Peyer's patch (tissue), 4 donors: ENCODE measurements around the gene RABAC1. TPM values are rescaled to one million over a fixed set of nuclear protein-coding genes. Genes with fewer than 3 reads are reported as not detected.
A peak's percentile ranks its signal among the peaks of the same experiment; 100 is the strongest.

Experiments used
- DNase-seq, 3 donors: peaks; one replicate each; pipeline ENCODE4 v3.0.0-alpha.2; 2017 to 2019
- H3K27ac ChIP-seq, 4 donors: fragments of 200-600 bp; sonication (generic); one replicate each; pipeline ENCODE4 v1.5.1; 2016 to 2019
- H3K27me3 ChIP-seq, 2 donors: fragments of 200-600 bp; sonication (generic); one replicate each; pipeline ENCODE4 v1.5.1; 2019
- H3K36me3 ChIP-seq, 3 donors: fragments of 200-600 bp; sonication (generic); one replicate each; pipeline ENCODE4 v1.5.1; 2016 to 2019
- H3K4me1 ChIP-seq, 4 donors: fragments of 200-600 bp; sonication (generic); one replicate each; pipeline ENCODE4 v1.5.1; 2016 to 2019
- H3K4me3 ChIP-seq, 4 donors: fragments of 200-600 bp; sonication (generic); 1 replicate in 3 of 4; 2 replicates in 1 of 4; pipeline ENCODE4 v1.5.1; 2016 to 2019; ENCODE audit warnings: mild to moderate bottlenecking in 1 of 4
- H3K9me3 ChIP-seq, 4 donors: fragments of 200-600 bp; sonication (generic); one replicate each; pipeline ENCODE4 v1.5.1; 2016 to 2019; ENCODE audit warnings: mild to moderate bottlenecking in 1 of 4
- CTCF ChIP-seq, 6 experiments: fragments of 450-650 bp in 4 of 6; fragments of 200-600 bp in 2 of 6; sonication (generic) in 1 of 6; IDR thresholded peaks; one replicate each; pipeline ENCODE4 v1.5.1; 2017 to 2019; ENCODE audit warnings: antibody characterized with exemption in 6 of 6, mild to moderate bottlenecking in 3 of 6, moderate library complexity in 1 of 6
- POLR2A ChIP-seq, 2 donors: fragments of 450-650 bp; IDR thresholded peaks; one replicate each; pipeline ENCODE4 v1.5.1; 2017; ENCODE audit warnings: antibody characterized with exemption in 2 of 2, mild to moderate bottlenecking in 2 of 2, moderate library complexity in 2 of 2
- total RNA-seq, 4 donors: library from RNA; depleted of rRNA; stranded (reverse); fragments of >200 nt; gene quantifications; one replicate each; pipeline ENCODE4 v1.1.0, GENCODE V29; 2016

The RABAC1 gene
- total RNA-seq, 4 donors from 2014 or later: 81.7 to 146 (median 124) TPM

GRCh38 chr19:41932259-41932719 is 26.8 kb downstream of the RABAC1 start:
- DNase-seq: no peak
- no peaks in the 10 kb centered on the region for H3K36me3 ChIP-seq
- no peak overlapping the region for H3K4me3 ChIP-seq
- TF ChIP-seq CTCF (IDR thresholded peaks at IDR 0.05) (no peak), POLR2A (IDR thresholded peaks at IDR 0.05) (no peak)
- H3K27me3 ChIP-seq: peaks cover 0 to 32% of the 10 kb centered on the region in 2 donors
- no peak overlapping the region for H3K27ac ChIP-seq
- H3K9me3 ChIP-seq: no peaks in the 10 kb centered on the region
- peaks cover 0 to 37% (median 18%) of the 10 kb centered on the region in 4 donors for H3K4me1 ChIP-seq

- H3K9me3 ChIP-seq: no peaks in the 10 kb centered on the region
- H3K4me3 ChIP-seq: no peak overlapping the region
- TF ChIP-seq POLR2A (IDR thresholded peaks at IDR 0.05) (no peak), CTCF (IDR thresholded peaks at IDR 0.05) (peak in 1 of 6 experiments; percentile 6)
- H3K27ac ChIP-seq: no peak overlapping the region
- peaks cover 0 to 36% (median 19%) of the 10 kb centered on the region in 4 donors for H3K4me1 ChIP-seq
- peaks cover 0 to 37% of the 10 kb centered on the region in 2 donors for H3K27me3 ChIP-seq
- DNase-seq: no peak
- no peaks in the 10 kb centered on the region for H3K36me3 ChIP-seq
Measured at GRCh38 chr19:41930926-41931592, 28.1 kb downstream of the RABAC1 start.

- Histone ChIP-seq H3K36me3 (no peaks in the 10 kb centered on the region), H3K9me3 (no peaks in the 10 kb centered on the region), H3K27ac (no peak overlapping the region), H3K4me1 (peaks cover 0 to 30% (median 18%) of the 10 kb centered on the region in 4 donors), H3K4me3 (no peak overlapping the region), H3K27me3 (peaks cover 0 to 32% of the 10 kb centered on the region in 2 donors)
- TF ChIP-seq CTCF (IDR thresholded peaks at IDR 0.05) (no peak), POLR2A (IDR thresholded peaks at IDR 0.05) (no peak)
- no peak for DNase-seq
Measured at GRCh38 chr19:41930322-41930722, 28.8 kb downstream of the RABAC1 start.

GRCh38 chr19:41929536-41930071 is 29.5 kb downstream of the RABAC1 start:
- Histone ChIP-seq H3K9me3 (no peaks in the 10 kb centered on the region), H3K4me1 (peaks cover 0 to 30% (median 16%) of the 10 kb centered on the region in 4 donors), H3K4me3 (no peak overlapping the region), H3K36me3 (no peaks in the 10 kb centered on the region), H3K27me3 (peaks cover 0 to 32% of the 10 kb centered on the region in 2 donors), H3K27ac (peak overlapping the region in 1 of 4 donors; percentile 80)
- no peak for TF ChIP-seq POLR2A (IDR thresholded peaks at IDR 0.05)
- TF ChIP-seq CTCF (IDR thresholded peaks at IDR 0.05): no peak
- DNase-seq: no peak

- H3K9me3 ChIP-seq: no peaks in the 10 kb centered on the region
- H3K27ac ChIP-seq: peak overlapping the region in 3 of 4 donors; percentile 38 to 80 (median 62)
- H3K36me3 ChIP-seq: no peaks in the 10 kb centered on the region
- TF ChIP-seq POLR2A (IDR thresholded peaks at IDR 0.05) (no peak), CTCF (IDR thresholded peaks at IDR 0.05) (no peak)
- peak; percentile 54 to 68 (median 67) for DNase-seq
- H3K4me1 ChIP-seq: peaks cover 0 to 30% (median 16%) of the 10 kb centered on the region in 4 donors
- H3K4me3 ChIP-seq: peak overlapping the region; percentile 38 to 64 (median 54)
- peaks cover 0 to 38% of the 10 kb centered on the region in 2 donors for H3K27me3 ChIP-seq
Measured at GRCh38 chr19:41928754-41929535, 30.2 kb downstream of the RABAC1 start.
